HG03025 (cell line): ENCODE results near the gene SAPCD2.

Experiments
- ATAC-seq: cut with Tn5 transposase; IDR thresholded peaks from one replicate; pipeline ENCODE4 v1.9.1; 2021; ENCODE audit warnings: mild to moderate bottlenecking, moderate library complexity; ENCODE audit not compliant: unreplicated experiment, low FRiP score

The SAPCD2 gene

DNA sequence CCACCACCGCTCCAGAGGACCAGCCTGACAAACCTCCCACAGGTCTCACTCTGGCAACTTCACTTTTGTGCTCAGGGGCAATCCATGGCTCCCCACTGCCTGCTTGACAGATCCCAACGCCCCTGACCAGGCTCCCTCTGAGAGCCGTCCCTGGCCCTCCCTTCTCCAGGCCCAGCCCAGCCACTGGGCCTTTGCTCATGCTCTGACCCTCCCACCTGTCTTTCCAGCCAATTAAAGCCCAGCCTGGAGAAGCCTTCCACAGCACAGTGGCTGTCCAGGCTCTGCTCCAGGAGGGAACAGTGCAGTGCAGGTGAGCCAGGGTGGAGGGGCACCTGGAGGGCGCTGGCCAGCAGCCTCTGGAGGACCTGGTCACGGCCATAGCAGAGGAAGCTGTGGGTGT is 19.8 kb downstream of the SAPCD2 start:
- ATAC-seq = no peak

- ATAC-seq = no peak
Measured at GRCh38 chr9:137049544-137050449, 20.6 kb downstream of the SAPCD2 start.

DNA sequence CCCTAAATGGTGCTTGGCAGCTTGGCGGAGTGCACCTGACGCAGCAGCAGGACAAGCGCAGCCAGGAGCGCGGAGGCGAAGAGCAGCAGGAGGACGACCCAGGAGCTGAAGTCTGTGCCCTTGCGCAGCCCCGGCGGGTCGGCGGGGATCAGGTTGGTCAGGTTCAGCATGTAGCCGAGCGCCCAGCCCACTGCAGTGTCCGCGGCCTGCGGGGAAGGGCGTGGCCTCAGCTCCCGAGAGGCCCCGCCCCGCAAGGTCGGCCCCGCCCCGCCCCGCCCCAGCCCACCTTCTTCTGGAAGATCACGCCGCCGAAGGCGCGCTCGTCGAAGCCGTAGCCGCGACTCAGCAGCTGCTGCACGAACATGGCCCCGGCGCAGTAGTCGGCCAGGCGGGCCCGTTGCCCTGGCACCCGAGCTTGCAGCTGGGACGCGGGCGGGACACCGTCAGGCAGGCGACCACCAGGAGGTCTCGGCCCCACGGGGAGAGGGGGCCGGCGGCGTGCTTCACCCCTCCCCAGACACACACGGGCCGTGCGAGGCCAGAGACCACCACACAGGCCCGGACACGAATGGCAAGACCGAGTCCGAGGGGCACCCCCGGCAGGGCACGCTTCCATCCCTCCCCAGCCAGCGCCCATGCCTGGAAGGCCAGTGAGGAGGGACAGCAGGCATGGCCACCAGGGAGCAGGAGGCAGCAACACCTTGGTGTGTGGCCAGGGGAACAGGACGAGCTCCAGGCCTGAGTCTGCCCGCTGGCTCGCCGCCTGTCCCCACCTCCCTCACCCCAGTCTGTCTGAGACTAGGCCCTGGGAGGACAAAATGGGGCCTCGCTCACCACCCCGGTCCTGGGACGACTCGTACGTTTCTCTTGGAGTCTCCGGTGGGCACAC is 21.5 kb downstream of the SAPCD2 start:
- no peak for ATAC-seq

DNA sequence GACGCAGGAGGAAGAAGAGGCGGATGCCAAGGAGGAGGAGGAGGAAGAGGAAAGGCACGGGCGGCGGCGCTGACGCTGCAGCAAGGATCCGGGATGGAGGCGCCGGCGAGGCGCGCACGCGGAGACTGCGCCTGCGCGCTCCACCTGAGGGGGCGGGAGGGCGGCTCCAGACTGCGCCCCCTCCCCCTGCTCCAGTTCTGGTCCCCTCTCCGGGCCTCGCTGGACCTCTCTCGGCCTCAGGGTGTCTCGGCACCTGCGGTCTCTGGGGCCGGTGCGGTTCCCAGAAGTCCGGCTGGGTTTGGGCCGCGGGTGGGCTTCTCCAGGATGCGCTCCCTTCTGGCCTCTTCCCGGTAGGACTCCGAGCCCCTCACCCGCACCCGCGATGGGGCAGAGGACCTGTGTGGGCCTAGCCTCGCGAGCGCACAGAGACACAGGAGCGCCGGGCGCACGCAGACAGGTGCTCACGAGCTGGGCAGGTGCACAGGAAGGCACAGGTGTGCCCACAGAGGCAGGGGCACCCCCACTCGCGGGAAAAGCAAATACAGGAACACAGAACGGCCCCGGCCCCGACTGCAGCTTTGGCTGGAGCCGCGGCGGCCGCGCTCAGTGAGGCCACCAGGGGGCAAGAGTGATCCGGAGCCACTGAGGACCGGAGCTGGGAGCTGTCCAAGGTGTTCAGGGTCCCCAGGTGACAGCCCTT is 24.1 kb downstream of the SAPCD2 start, which contains the start of gene NPDC1:
Gene NPDC1 (minus strand): TSS at position 90 of the 700 bp plus-strand sequence. CDS start 188 bp downstream, outside the sequence.
- no peak for ATAC-seq

GRCh38 chr9:137045294-137046087 is 24.9 kb downstream of the SAPCD2 start:
- ATAC-seq = no peak

GRCh38 chr9:137044502-137045177 is 25.7 kb downstream of the SAPCD2 start:
- no peak for ATAC-seq

DNA sequence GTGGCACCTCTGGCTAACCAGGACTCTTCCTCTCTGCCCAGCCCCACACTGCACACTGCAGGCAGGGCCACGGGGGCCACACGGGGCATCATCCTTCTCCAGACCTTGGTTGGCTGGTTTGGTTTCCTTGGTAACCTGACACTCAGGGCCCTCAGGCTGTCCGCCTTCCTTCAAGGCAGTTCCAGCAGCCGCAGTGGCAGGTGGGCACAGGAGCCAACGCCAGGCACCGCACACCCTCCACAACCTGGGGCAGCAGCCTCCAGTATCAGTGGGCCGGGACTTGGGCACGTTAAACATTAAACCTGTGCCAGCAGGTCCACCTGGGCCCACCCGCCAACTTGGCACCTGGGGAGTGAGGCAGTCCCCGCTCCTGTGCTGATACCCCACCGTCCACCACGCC is 26.3 kb downstream of the SAPCD2 start:
- no peak for ATAC-seq

DNA sequence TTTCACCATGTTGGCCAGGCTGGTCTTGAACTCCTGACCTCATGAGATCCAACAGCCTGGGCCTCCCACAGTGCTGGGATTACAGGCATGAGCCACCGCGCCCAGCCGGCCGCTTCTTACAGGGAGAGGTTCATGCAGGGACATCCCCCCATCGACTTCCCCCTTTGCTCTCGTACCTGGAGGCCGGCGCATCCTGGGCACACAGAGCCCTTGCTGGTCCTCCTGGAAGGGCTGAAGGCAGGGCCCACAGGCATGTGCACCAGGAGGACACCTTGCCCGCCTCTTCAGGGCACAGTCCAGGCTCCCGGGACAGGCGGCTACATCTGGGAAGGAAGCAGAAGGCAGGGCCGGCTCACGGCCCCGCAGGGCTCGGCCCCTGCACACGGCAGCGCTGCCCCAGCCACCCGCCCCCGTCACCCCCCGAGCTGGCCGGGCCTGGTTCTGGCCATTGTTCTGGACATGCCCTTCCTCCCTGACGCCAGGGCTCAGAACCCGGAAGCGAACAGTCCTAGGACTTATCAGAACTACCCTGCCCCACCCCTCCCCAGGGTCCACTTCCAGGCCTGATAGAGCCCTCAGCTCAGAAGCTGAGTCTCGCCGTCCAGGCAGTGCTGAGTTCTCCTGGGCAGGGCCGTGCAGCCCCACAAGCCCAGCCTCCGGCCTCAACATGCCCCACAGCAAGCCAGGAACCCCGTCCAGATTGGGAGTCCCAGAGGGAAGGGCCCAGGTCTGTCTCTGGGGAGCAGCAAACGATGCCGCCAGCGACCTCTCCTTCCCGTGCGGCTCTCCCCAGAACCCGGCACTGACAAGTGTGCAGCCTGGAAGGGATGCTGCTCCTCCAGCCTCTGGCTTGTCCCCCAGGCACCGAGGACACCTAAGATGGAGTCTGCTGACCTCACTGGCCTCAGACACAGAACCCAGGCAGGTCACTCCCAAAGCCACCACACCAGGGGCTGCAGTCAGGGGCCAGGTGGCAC is 27.3 kb downstream of the SAPCD2 start:
- ATAC-seq = no peak

- ATAC-seq = no peak
Measured at GRCh38 chr9:137041124-137041523, 29.2 kb downstream of the SAPCD2 start.

- no peak for ATAC-seq
Measured at GRCh38 chr9:137040568-137040967, 29.8 kb downstream of the SAPCD2 start.

DNA sequence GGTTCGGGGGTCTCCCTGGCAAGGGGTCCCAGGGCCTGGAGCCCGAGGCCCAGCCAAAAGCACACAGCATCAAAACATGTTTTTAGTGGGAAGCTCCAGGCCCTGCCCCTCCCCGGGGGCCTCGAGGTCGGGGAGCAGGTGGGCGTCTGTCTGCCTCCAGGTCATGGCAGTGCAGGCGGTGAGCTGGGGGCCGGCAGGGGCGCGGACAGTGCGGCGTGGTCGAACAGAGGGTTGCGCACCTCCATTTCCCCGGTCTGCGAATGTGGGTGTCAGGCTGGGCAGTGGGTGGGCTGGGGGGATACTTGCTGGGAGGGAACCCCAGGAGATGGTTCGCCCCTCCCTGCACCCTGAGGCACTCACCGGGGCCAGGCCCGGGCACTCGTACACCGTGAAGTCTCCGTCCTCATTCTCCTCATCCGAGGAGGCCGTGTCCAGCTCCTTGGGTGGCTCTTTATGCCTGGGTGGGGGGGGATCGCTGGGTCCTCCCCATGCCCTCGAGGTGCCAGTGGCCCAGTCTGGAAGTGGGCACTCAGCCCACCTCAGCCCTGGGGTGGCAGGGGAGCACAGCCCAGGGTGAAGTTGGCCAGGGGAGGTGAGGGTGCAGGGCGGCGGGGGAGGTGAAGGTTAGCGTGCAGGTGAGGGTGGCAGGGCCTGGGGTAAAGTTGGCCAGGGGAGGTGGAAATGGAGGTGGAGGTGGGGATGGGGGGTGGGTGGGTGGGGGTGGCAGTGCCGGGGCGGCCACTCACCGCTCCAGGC is 30.6 kb downstream of the SAPCD2 start:
- ATAC-seq = no peak

DNA sequence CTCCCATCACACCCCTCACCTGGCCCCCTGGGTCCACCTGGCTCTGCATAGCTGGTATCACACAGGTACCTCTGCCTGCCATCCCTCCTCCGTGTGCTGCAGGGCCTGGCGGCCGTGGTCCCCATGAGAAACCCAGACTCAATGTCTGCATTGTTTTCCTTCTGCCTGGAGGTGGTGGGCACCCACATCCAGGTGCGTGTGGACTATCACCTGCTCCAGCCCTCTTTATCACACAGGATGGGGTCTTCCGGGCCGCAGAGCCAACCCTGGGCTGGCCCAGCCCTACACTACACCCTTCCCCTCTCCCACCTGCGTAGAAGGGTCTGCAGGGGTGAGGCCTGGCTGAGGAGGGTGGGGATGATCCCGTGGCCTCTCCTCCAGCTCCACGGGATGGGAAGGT is 31.4 kb downstream of the SAPCD2 start:
- no peak for ATAC-seq

GRCh38 chr9:137037483-137037882 is 32.9 kb downstream of the SAPCD2 start:
- ATAC-seq = no peak

DNA sequence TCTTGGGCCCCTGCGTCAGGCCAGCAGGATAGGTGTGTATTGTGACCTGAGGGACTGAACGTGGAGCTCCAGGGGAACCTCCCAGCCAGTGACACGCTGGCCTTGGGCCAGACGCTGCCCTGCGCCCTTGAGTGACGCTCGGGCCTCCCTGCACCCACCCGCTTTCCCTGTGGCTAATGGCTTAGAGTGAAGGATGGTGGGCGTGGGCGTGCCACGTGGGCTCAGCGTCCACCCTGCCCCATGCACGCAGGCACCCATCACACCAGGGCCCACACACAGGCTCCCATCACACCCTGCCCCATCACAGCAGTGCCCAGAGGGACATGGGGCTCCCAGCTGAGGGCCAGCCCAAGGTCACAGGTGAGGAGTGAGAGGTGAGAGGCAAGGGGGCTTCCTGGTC is 33.3 kb downstream of the SAPCD2 start:
- no peak for ATAC-seq

GRCh38 chr9:137035937-137036336 is 34.4 kb downstream of the SAPCD2 start:
- ATAC-seq = no peak

DNA sequence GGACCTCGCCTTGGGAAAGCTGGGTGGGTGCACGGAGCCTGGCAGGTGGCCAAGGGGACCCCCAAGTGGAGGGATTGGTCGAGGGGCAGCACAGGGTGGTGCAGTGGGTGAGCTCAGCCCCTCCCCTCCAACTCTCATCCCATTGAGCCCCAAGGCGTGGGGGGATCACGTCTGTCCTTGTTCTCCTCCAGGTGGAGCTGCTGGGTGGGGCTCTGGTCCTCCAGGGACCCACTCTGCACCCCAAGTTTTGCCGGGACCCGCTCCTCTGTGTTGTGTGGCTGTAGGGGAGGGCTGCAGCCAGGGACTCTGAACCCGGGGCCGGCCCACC is 34.9 kb downstream of the SAPCD2 start:
- ATAC-seq = no peak

DNA sequence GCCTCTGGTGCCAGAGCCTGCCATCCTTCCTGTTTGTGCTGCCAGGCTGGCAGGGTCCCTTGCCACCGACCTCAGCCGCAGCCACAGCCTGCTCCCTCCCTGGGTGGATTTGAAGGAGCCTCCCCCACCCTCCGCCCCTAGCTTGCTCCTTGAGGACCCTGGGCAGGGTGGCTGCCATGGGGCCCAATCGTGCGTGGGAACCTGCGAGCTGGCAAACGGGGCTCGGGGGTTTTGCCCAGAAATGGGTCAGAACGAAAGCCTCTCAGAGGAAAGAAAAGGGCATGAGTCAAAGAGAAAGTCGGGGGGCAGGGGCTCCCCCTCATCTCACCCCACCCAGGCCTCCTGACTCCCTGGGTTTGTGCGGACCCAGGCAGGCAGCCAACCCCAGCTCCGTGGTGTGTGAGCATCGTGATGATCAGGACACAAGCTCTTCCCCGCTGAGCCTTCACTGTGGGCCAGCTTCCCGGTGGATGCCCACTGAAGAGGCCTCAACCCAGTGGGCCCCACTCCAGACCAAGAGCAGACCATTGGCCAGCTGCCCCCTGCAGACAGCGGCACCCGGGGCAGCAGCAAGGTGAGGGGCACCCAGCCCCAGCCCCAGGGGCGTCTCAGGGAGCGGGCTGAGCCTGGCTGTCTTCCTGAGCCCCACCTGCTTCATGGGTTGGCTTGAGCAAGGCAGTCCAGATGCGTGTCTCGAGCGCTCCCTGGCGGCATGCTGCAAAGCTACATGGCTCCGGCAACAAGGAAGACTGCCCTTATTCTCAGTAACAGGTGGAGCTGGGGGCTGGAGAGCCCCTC is 35.4 kb downstream of the SAPCD2 start:
- ATAC-seq = no peak
